K562 (cell line): ENCODE measurements around the gene PPM1F. TPM values are rescaled to one million over a fixed set of nuclear protein-coding genes. Genes with fewer than 3 reads are reported as not detected.

Experiments
- BRF1 ChIP-seq: IDR thresholded peaks from 3 replicates; pipeline ENCODE4 v1.6.1; 2011; ENCODE audit warnings: borderline replicate concordance, mild to moderate bottlenecking; ENCODE audit not compliant: insufficient read length; ENCODE audit errors: extremely low read depth
- DPF2 ChIP-seq: fragments of 450-650 bp; IDR thresholded peaks from 2 replicates; pipeline ENCODE4 v1.6.1; 2016
- L3MBTL2 ChIP-seq: fragments of 450-650 bp; IDR thresholded peaks from 2 replicates; pipeline ENCODE4 v1.6.1; 2016; ENCODE audit warnings: mild to moderate bottlenecking, moderate library complexity
- MCM5 ChIP-seq: fragments of 450-650 bp; IDR thresholded peaks from 2 replicates; pipeline ENCODE4 v1.6.1; 2016; ENCODE audit warnings: low read depth
- NEUROD1 ChIP-seq: fragments of 150-350 bp; IDR thresholded peaks from 2 replicates; pipeline ENCODE4 v1.6.1; 2014; ENCODE audit warnings: borderline replicate concordance, low read length, low read depth; ENCODE audit not compliant: partially characterized antibody
- NR1H2 ChIP-seq: sonication (generic); formaldehyde crosslinking; IDR thresholded peaks from 2 replicates; pipeline ENCODE4 v1.4.0; 2020; ENCODE audit warnings: mild to moderate bottlenecking, missing genetic modification reagents
- NR2C1 ChIP-seq, 2 experiments: fragments of 450-650 bp; IDR thresholded peaks; 2 replicates each; pipeline ENCODE4 v1.6.1; 2017; ENCODE audit warnings: mild to moderate bottlenecking in 2 of 2, antibody characterized with exemption in 1 of 2, inconsistent platforms in 1 of 2, missing compliant biosample characterization in 1 of 2, missing genetic modification characterization in 1 of 2
- PHB2 ChIP-seq: fragments of 450-650 bp; IDR thresholded peaks from 2 replicates; pipeline ENCODE4 v1.6.1; 2017; ENCODE audit warnings: low read depth
- POLR2AphosphoS5 ChIP-seq: IDR thresholded peaks from 2 replicates; pipeline ENCODE4 v1.6.1; 2011; ENCODE audit warnings: mild to moderate bottlenecking, low read depth, low read length, moderate library complexity; ENCODE audit not compliant: control insufficient read depth, insufficient read depth
- SETDB1 ChIP-seq: IDR thresholded peaks from one replicate; pipeline ENCODE4 v1.6.1; 2012; ENCODE audit warnings: low read length, control low read depth, inconsistent platforms
- WHSC1 ChIP-seq: IDR thresholded peaks from one replicate; pipeline ENCODE4 v1.6.1; 2012; ENCODE audit warnings: low read length, control low read depth, inconsistent platforms
- YBX1 ChIP-seq: fragments of 450-650 bp; IDR thresholded peaks from 2 replicates; pipeline ENCODE4 v1.7.1; 2016; ENCODE audit warnings: mild to moderate bottlenecking
- ZFX ChIP-seq: sonication (generic); formaldehyde crosslinking; IDR thresholded peaks from 2 replicates; pipeline ENCODE4 v1.8.0; 2022; ENCODE audit warnings: mild to moderate bottlenecking, missing genetic modification reagents, moderate library complexity
- ZNF134 ChIP-seq: fragments of 250-450 bp; sonication (Bioruptor Pico); conservative IDR thresholded peaks from 2 replicates; pipeline ENCODE4 v1.4.0; 2020
- ZNF143 ChIP-seq: sonication (generic); formaldehyde crosslinking; IDR thresholded peaks from 2 replicates; pipeline ENCODE4 v1.9.0; 2022; ENCODE audit warnings: mild to moderate bottlenecking, missing genetic modification reagents
- ZNF212 ChIP-seq: fragments of 450-650 bp; formaldehyde crosslinking; IDR thresholded peaks from 2 replicates; pipeline ENCODE4 v1.4.0; 2020; ENCODE audit warnings: mild to moderate bottlenecking
- ZNF232 ChIP-seq: sonication (generic); formaldehyde crosslinking; IDR thresholded peaks from 2 replicates; pipeline ENCODE4 v1.8.0; 2022; ENCODE audit warnings: mild to moderate bottlenecking, missing genetic modification reagents
- ZNF707 ChIP-seq: fragments of 250-450 bp; sonication (Bioruptor Pico); conservative IDR thresholded peaks from 2 replicates; pipeline ENCODE4 v1.8.0; 2022; ENCODE audit warnings: inconsistent platforms, mild to moderate bottlenecking, moderate library complexity
- ZSCAN29 ChIP-seq: fragments of 450-650 bp; IDR thresholded peaks from 2 replicates; pipeline ENCODE4 v1.6.1; 2017
- polyA plus RNA-seq, 8 experiments: library from polyadenylated mRNA; depleted of rRNA in 4 of 8; stranded (reverse) in 5 of 8; unstranded in 3 of 8; fragments of >200 nt; fragmentation: Nextera tagmentation in 2 of 8; fragmentation: Illumina TruSeq in 1 of 8; extraction: Ambion mirVana in 2 of 8; extraction: Trizol in 1 of 8; gene quantifications; 2 replicates each; pipeline versions ENCODE4 v1.2.1 to v1.2.3, GENCODE V29; 2011 to 2014; ENCODE audit warnings: inconsistent platforms in 1 of 8, missing spikeins in 1 of 8
- total RNA-seq, 7 experiments: library from RNA; depleted of rRNA in 6 of 7; stranded (reverse); fragments of >200 nt in 6 of 7; fragmentation: Illumina TruSeq in 2 of 7; extraction: Trizol in 2 of 7; gene quantifications; 2 replicates each; pipeline versions ENCODE4 v1.2.1 to v1.2.3, GENCODE V29; 2011 to 2021; ENCODE audit warnings: low replicate concordance in 1 of 7
- TF ChIP-seq, protein P1 (sequence below): fragments of 450-650 bp; conservative IDR thresholded peaks from 2 replicates; pipeline ENCODE4 v1.6.1; 2016; ENCODE audit warnings: missing genetic modification characterization, low read depth, mild to moderate bottlenecking, control low read depth, missing compliant biosample characterization
- TF ChIP-seq, protein P2 (sequence below): fragments of 250-450 bp; sonication (Bioruptor Pico); IDR thresholded peaks from 2 replicates; pipeline ENCODE4 v1.5.0; 2021
- TF ChIP-seq, protein P3 (sequence below): fragments of 450-650 bp; formaldehyde crosslinking; IDR thresholded peaks from 2 replicates; pipeline ENCODE4 v1.4.0; 2020; ENCODE audit warnings: mild to moderate bottlenecking, moderate library complexity
- TF ChIP-seq, protein P4 (sequence below): fragments of 250-450 bp; sonication (Bioruptor Pico); IDR thresholded peaks from 2 replicates; pipeline ENCODE4 v1.8.0; 2021; ENCODE audit warnings: mild to moderate bottlenecking, moderate library complexity
- TF ChIP-seq, protein P5 (sequence below): fragments of 450-650 bp; conservative IDR thresholded peaks from 2 replicates; pipeline ENCODE4 v1.6.1; 2016; ENCODE audit warnings: missing genetic modification characterization, low read depth, mild to moderate bottlenecking, missing compliant biosample characterization, moderate library complexity

The PPM1F gene
- total and polyA plus RNA-seq, 9 of the 15 experiments (the other 6 are each of a cell fraction or from before 2014, with no cell fraction given) = 2.1 to 159 (median 64.0) TPM

DNA sequence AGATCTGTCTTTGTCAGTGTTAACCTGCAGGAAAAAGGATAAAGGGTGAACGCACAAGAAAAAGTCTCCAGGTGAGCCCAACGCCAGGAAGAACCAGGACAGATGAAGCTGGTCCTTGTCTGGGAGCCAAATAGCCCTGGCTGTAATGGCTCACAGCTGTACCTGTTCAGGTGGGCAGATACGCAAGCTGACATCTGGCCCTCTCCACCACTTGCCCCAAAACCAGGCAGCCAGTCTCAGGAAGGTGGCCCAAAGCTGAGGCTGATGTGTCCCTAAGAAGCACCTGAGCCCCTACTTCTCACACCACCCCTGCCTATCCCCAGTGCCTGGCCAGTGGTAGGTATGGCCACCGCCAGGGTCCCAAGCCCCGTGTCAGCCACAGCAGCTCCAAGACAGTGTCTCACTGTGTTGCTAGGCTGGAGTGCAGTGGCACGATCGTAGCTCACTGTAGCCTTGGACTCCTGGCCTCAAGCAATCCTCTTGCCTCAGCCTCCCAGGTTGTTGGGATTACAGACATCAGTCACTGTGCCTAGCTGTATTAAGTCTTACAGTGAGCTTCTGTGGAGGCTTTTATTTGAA is 15.1 kb upstream of the PPM1F start (continued):
- TF ChIP-seq WHSC1 (peak; percentile 35), ZFX (CRISPR knock-in tag) (no peak), NR1H2 (CRISPR knock-in tag) (no peak), YBX1 (no peak), ZSCAN29 (no peak), SETDB1 (peak; percentile 49), ZNF212 (CRISPR knock-in tag) (no peak), POLR2AphosphoS5 (peak; percentile 42; the same call in 1 of the 2 replicates), ZNF134 (CRISPR knock-in tag) (no peak), ZNF707 (no peak), ZNF143 (CRISPR knock-in tag) (peak; percentile 39; the same call in 1 of the 2 replicates), MCM5 (no peak), NEUROD1 (no peak), L3MBTL2 (no peak), DPF2 (no peak), BRF1 (no peak), ZNF232 (CRISPR knock-in tag) (no peak), PHB2 (no peak), NR2C1 (IDR thresholded peaks at IDR 0.05) (no peak), NR2C1 (tag; IDR thresholded peaks at IDR 0.05) (no peak)
- TF ChIP-seq, protein P1, sequence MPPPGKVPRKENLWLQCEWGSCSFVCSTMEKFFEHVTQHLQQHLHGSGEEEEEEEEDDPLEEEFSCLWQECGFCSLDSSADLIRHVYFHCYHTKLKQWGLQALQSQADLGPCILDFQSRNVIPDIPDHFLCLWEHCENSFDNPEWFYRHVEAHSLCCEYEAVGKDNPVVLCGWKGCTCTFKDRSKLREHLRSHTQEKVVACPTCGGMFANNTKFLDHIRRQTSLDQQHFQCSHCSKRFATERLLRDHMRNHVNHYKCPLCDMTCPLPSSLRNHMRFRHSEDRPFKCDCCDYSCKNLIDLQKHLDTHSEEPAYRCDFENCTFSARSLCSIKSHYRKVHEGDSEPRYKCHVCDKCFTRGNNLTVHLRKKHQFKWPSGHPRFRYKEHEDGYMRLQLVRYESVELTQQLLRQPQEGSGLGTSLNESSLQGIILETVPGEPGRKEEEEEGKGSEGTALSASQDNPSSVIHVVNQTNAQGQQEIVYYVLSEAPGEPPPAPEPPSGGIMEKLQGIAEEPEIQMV = no peak
- TF ChIP-seq, protein P2, sequence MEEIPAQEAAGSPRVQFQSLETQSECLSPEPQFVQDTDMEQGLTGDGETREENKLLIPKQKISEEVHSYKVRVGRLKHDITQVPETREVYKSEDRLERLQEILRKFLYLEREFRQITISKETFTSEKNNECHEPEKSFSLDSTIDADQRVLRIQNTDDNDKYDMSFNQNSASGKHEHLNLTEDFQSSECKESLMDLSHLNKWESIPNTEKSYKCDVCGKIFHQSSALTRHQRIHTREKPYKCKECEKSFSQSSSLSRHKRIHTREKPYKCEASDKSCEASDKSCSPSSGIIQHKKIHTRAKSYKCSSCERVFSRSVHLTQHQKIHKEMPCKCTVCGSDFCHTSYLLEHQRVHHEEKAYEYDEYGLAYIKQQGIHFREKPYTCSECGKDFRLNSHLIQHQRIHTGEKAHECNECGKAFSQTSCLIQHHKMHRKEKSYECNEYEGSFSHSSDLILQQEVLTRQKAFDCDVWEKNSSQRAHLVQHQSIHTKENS (CRISPR knock-in tag) = 0 out of 2 replicates have a peak, but pooled peaks have one; percentile 46
- TF ChIP-seq, protein P3, sequence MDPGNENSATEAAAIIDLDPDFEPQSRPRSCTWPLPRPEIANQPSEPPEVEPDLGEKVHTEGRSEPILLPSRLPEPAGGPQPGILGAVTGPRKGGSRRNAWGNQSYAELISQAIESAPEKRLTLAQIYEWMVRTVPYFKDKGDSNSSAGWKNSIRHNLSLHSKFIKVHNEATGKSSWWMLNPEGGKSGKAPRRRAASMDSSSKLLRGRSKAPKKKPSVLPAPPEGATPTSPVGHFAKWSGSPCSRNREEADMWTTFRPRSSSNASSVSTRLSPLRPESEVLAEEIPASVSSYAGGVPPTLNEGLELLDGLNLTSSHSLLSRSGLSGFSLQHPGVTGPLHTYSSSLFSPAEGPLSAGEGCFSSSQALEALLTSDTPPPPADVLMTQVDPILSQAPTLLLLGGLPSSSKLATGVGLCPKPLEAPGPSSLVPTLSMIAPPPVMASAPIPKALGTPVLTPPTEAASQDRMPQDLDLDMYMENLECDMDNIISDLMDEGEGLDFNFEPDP = no peak
- TF ChIP-seq, protein P4, sequence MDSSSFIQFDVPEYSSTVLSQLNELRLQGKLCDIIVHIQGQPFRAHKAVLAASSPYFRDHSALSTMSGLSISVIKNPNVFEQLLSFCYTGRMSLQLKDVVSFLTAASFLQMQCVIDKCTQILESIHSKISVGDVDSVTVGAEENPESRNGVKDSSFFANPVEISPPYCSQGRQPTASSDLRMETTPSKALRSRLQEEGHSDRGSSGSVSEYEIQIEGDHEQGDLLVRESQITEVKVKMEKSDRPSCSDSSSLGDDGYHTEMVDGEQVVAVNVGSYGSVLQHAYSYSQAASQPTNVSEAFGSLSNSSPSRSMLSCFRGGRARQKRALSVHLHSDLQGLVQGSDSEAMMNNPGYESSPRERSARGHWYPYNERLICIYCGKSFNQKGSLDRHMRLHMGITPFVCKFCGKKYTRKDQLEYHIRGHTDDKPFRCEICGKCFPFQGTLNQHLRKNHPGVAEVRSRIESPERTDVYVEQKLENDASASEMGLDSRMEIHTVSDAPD = no peak
- TF ChIP-seq, protein P5, sequence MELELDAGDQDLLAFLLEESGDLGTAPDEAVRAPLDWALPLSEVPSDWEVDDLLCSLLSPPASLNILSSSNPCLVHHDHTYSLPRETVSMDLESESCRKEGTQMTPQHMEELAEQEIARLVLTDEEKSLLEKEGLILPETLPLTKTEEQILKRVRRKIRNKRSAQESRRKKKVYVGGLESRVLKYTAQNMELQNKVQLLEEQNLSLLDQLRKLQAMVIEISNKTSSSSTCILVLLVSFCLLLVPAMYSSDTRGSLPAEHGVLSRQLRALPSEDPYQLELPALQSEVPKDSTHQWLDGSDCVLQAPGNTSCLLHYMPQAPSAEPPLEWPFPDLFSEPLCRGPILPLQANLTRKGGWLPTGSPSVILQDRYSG (tag) = no peak
